Osteoblast (primary cell): ENCODE results near the gene MYOM3. TPM values are rescaled to one million over a fixed set of nuclear protein-coding genes. Genes with fewer than 3 reads are reported as not detected.

ENCODE experiments used
- DNase-seq: peaks from one replicate; pipeline ENCODE4 v3.0.0; 2011; ENCODE audit warnings: low spot score, mixed read lengths; ENCODE audit not compliant: insufficient read length; ENCODE audit errors: missing footprints
- H2AFZ ChIP-seq: 2 replicates; pipeline ENCODE4 v1.6.0; 2011; ENCODE audit warnings: mild to moderate bottlenecking, low read length
- H3K27ac ChIP-seq: 2 replicates; pipeline ENCODE4 v1.5.1; 2011; ENCODE audit warnings: mild to moderate bottlenecking, low read depth, low read length, moderate library complexity
- H3K27me3 ChIP-seq: 2 replicates; pipeline ENCODE4 v1.6.0; 2012; ENCODE audit warnings: mild to moderate bottlenecking, control low read depth, inconsistent platforms, low read length, moderate library complexity; ENCODE audit not compliant: insufficient read depth
- H3K36me3 ChIP-seq: 2 replicates; pipeline ENCODE4 v1.5.1; 2011; ENCODE audit warnings: mild to moderate bottlenecking, low read length, control low read depth, moderate library complexity; ENCODE audit not compliant: insufficient read depth
- H3K4me1 ChIP-seq: 2 replicates; pipeline ENCODE4 v1.5.1; 2011; ENCODE audit warnings: mild to moderate bottlenecking, low read length, control low read depth, moderate library complexity; ENCODE audit not compliant: insufficient read depth
- H3K4me2 ChIP-seq: 2 replicates; pipeline ENCODE4 v1.6.0; 2011; ENCODE audit warnings: mild to moderate bottlenecking, low read length; ENCODE audit not compliant: insufficient read depth
- H3K4me3 ChIP-seq: fragments of 200-600 bp; sonication (generic); 3 replicates; pipeline ENCODE4 v1.5.1; 2012; ENCODE audit warnings: mild to moderate bottlenecking, low read length, inconsistent platforms; ENCODE audit not compliant: insufficient read depth
- H3K79me2 ChIP-seq: 2 replicates; pipeline ENCODE4 v1.6.0; 2012; ENCODE audit warnings: mild to moderate bottlenecking, low read length, control low read depth, inconsistent platforms; ENCODE audit not compliant: insufficient read depth
- H3K9me3 ChIP-seq: 2 replicates; pipeline ENCODE4 v1.5.1; 2011; ENCODE audit warnings: low read depth, low read length, control low read depth
- H4K20me1 ChIP-seq: 2 replicates; pipeline ENCODE4 v1.6.0; 2012; ENCODE audit warnings: mild to moderate bottlenecking, low read length, control low read depth; ENCODE audit not compliant: insufficient read depth
- total RNA-seq: library from RNA; depleted of rRNA; stranded (reverse); fragments of >200 nt; gene quantifications from 2 replicates; pipeline ENCODE4 v1.2.3, GENCODE V29; 2012
- TF ChIP-seq, protein P1 (sequence below): IDR thresholded peaks from 2 replicates; pipeline ENCODE4 v1.5.1; 2011; ENCODE audit warnings: mild to moderate bottlenecking, low read depth, low read length, moderate library complexity; ENCODE audit errors: extremely low read depth

MYOM3 gene
- total RNA-seq, 1 donor: under 0.01 TPM

DNA sequence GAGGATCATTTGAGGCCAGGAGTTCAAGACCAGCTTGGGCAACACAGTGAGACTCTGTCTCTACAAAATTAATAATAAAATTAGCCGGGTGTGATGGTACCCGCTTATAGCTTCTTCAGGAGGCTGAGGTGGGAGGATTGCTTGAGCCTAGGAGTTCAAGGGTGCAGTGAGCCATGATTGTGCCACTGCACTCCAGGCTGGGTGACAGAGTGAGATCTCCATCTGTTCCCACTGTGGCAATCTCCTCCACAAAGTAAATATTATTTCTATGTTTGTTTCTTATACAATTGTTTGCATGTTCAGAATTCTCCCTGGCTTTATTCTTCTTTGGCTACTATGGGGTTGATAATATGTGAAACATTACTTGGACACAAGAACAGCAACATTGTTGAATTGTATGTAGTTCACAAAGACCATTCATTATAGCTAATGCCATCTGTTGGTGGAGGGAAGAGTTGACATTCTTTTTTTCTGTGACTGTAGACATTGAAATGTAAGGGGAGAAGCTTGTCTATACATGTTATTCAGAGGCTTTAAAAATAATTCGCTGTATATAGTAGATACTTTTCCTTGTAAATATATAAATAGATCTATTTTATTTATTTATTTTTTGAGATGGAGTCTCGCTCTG, 84.0 kb downstream of the MYOM3 start:
- Histone ChIP-seq H3K4me1 (peaks cover 4% of the 10 kb centered on the region), H4K20me1 (no peaks in the 10 kb centered on the region), H3K27me3 (no peaks in the 10 kb centered on the region), H3K4me2 (no peak overlapping the region), H3K36me3 (no peaks in the 10 kb centered on the region), H3K4me3 (no peak overlapping the region), H3K79me2 (no peaks in the 10 kb centered on the region), H3K27ac (no peak overlapping the region), H3K9me3 (no peaks in the 10 kb centered on the region), H2AFZ (no peak overlapping the region)
- TF ChIP-seq, protein P1, sequence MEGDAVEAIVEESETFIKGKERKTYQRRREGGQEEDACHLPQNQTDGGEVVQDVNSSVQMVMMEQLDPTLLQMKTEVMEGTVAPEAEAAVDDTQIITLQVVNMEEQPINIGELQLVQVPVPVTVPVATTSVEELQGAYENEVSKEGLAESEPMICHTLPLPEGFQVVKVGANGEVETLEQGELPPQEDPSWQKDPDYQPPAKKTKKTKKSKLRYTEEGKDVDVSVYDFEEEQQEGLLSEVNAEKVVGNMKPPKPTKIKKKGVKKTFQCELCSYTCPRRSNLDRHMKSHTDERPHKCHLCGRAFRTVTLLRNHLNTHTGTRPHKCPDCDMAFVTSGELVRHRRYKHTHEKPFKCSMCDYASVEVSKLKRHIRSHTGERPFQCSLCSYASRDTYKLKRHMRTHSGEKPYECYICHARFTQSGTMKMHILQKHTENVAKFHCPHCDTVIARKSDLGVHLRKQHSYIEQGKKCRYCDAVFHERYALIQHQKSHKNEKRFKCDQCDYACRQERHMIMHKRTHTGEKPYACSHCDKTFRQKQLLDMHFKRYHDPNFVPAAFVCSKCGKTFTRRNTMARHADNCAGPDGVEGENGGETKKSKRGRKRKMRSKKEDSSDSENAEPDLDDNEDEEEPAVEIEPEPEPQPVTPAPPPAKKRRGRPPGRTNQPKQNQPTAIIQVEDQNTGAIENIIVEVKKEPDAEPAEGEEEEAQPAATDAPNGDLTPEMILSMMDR: peak; percentile 63
- peak; percentile 93 for DNase-seq

DNA sequence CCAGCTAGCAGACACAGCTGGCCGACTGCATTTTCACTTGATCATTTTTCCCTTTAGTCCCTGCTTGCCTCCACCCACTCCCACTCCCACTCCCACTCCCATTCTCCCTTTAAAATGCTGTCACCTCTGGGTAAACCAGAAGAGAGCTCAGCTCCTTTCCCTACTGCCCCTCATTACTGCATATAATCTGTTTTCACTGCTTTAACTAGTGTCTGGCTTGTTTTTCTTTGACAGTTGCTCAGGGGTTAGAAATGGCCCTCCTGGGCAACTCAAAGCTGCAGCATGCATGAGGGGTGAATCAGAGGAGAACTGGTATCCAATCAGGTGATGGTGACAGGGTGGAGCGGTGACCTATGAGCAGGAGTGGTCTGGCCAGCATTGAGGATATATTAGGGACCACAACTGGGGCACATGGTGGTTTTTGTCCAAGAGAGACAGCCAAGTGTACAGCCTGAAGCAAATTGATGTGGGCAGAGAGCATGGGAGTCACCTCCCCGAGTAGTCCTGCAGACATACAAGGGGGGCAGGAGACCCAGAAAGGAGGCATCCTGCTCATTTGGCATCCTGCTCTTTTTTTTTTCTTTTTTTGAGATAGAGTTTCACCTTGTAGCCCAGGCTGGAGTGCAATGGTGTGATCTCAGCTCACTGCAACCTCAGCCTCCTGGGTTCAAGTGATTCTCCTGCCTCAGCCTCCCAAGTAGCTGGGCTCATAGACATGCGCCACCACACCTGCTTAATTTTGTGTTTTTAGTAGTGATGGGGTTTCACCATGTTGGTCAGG, 89.2 kb downstream of the MYOM3 start:
- H3K79me2 ChIP-seq: no peaks in the 10 kb centered on the region
- H4K20me1 ChIP-seq: no peaks in the 10 kb centered on the region
- H3K4me2 ChIP-seq: peak overlapping the region; percentile 65
- H3K27me3 ChIP-seq: no peaks in the 10 kb centered on the region
- no peaks in the 10 kb centered on the region for H3K9me3 ChIP-seq
- peak; percentile 91 for DNase-seq
- H3K27ac ChIP-seq: peak overlapping the region; percentile 92
- no peaks in the 10 kb centered on the region for H3K36me3 ChIP-seq
- peaks cover 46% of the 10 kb centered on the region for H3K4me1 ChIP-seq
- no peak overlapping the region for H2AFZ ChIP-seq
- TF ChIP-seq, protein P1: no peak
- H3K4me3 ChIP-seq: peak overlapping the region; percentile 9

GRCh38 chr1:24021403-24022266, 90.3 kb downstream of the MYOM3 start:
- Histone ChIP-seq H3K36me3 (no peaks in the 10 kb centered on the region), H3K4me3 (peak overlapping the region; percentile 9), H3K27ac (peak overlapping the region; percentile 96), H3K27me3 (no peaks in the 10 kb centered on the region), H3K4me2 (peak overlapping the region; percentile 65), H2AFZ (no peak overlapping the region), H3K79me2 (no peaks in the 10 kb centered on the region), H3K4me1 (peaks cover 46% of the 10 kb centered on the region), H4K20me1 (no peaks in the 10 kb centered on the region), H3K9me3 (no peaks in the 10 kb centered on the region)
- TF ChIP-seq, protein P1: no peak
- no peak for DNase-seq

GRCh38 chr1:24020470-24020869, 91.5 kb downstream of the MYOM3 start:
- Histone ChIP-seq H3K36me3 (no peaks in the 10 kb centered on the region), H3K4me2 (peak overlapping the region; percentile 77), H3K9me3 (no peaks in the 10 kb centered on the region), H3K4me1 (peaks cover 52% of the 10 kb centered on the region), H4K20me1 (no peaks in the 10 kb centered on the region), H3K4me3 (no peak overlapping the region), H3K27ac (peak overlapping the region; percentile 96), H2AFZ (no peak overlapping the region), H3K79me2 (no peaks in the 10 kb centered on the region), H3K27me3 (no peaks in the 10 kb centered on the region)
- no peak for DNase-seq
- TF ChIP-seq, protein P1: no peak
